Lower leg skin (tissue), 4 donors: ENCODE results near the gene GGT5. TPM values are rescaled to one million over a fixed set of nuclear protein-coding genes. Genes with fewer than 3 reads are reported as not detected.
A peak's percentile ranks its signal among the peaks of the same experiment; 100 is the strongest.

Source experiments
- DNase-seq, 2 donors: peaks; one replicate each; pipeline ENCODE4 v3.0.0-alpha.2; 2019; ENCODE audit warnings: low spot score in 2 of 2
- H3K4me3 ChIP-seq: fragments of 200-600 bp; sonication (generic); 2 replicates; pipeline ENCODE4 v1.5.1; 2017; ENCODE audit warnings: mild to moderate bottlenecking, low read depth; ENCODE audit not compliant: poor library complexity, severe bottlenecking
- CTCF ChIP-seq, 3 donors: fragments of 450-650 bp; IDR thresholded peaks; one replicate each; pipeline ENCODE4 v1.5.1; 2016; ENCODE audit warnings: antibody characterized with exemption in 3 of 3, mild to moderate bottlenecking in 3 of 3, moderate library complexity in 2 of 3
- POLR2A ChIP-seq, 2 donors: fragments of 450-650 bp; IDR thresholded peaks; one replicate each; pipeline ENCODE4 v1.6.1; 2016 to 2017; ENCODE audit warnings: antibody characterized with exemption in 2 of 2, mild to moderate bottlenecking in 1 of 2, moderate library complexity in 1 of 2
- whole genome bisulfite sequencing, 2 donors: methylation state at CpG; one replicate each; pipeline ENCODE4 v1.1.5; 2018; 5-methylcytosine and 5-hydroxymethylcytosine counted together
- intact Hi-C: fragments of 100-400 bp; cut with DNase I; formaldehyde crosslinking; loops from one replicate; pipeline ENCODE4 v1.15.0; 2023; ENCODE audit warnings: low total_unique reads
- total RNA-seq, 4 donors: library from RNA; depleted of rRNA; stranded (reverse); fragments of >200 nt; gene quantifications; one replicate each; pipeline ENCODE4 v1.1.0, GENCODE V29; 2016

GGT5 gene
- total RNA-seq, 4 donors from 2014 or later: 9.7 to 54.4 (median 15.3) TPM

- DNase-seq: no peak
- TF ChIP-seq CTCF (IDR thresholded peaks at IDR 0.05) (no peak), POLR2A (IDR thresholded peaks at IDR 0.05) (no peak)
- WGBS, 2 donors: 85 to 96% methylated on average over 6 of the region's 6 CpGs
- intact Hi-C loops: no loop called here
- H3K4me3 ChIP-seq: no peak overlapping the region
Observed at GRCh38 chr22:24198682-24199052, 46.2 kb downstream of the GGT5 start.

- no peak overlapping the region for H3K4me3 ChIP-seq
- intact Hi-C loops: no loop called here
- TF ChIP-seq POLR2A (IDR thresholded peaks at IDR 0.05) (no peak), CTCF (IDR thresholded peaks at IDR 0.05) (no peak)
- 97 to 100% methylated on average over 5 of the region's 5 CpGs for WGBS, 2 donors
- DNase-seq: no peak
Observed at GRCh38 chr22:24191893-24192292, 53.0 kb downstream of the GGT5 start.

GRCh38 chr22:24191381-24191841, 53.5 kb downstream of the GGT5 start:
- H3K4me3 ChIP-seq: no peak overlapping the region
- TF ChIP-seq POLR2A (IDR thresholded peaks at IDR 0.05): no peak
- no peak for TF ChIP-seq CTCF (IDR thresholded peaks at IDR 0.05)
- intact Hi-C loops: no loop called here
- peak in 1 of 2 donors; percentile 85 for DNase-seq
- 90% methylated on average over 6 to 9 of the region's 12 CpGs for WGBS, 2 donors

- TF ChIP-seq POLR2A (IDR thresholded peaks at IDR 0.05) (no peak), CTCF (IDR thresholded peaks at IDR 0.05) (no peak)
- no peak overlapping the region for H3K4me3 ChIP-seq
- intact Hi-C loops: no loop called here
- peak in 1 of 2 donors; percentile 80 for DNase-seq
- WGBS, 2 donors: 93 to 94% methylated on average over 8 of the region's 8 CpGs
Observed at GRCh38 chr22:24190596-24191208, 54.2 kb downstream of the GGT5 start.

GRCh38 chr22:24190159-24190540, 54.7 kb downstream of the GGT5 start:
- WGBS, 2 donors: 77 to 87% methylated on average over 12 to 14 of the region's 14 CpGs
- DNase-seq: peak in 1 of 2 donors; percentile 83
- no peak for TF ChIP-seq POLR2A (IDR thresholded peaks at IDR 0.05)
- no peak for TF ChIP-seq CTCF (IDR thresholded peaks at IDR 0.05)
- intact Hi-C loops: no loop called here
- H3K4me3 ChIP-seq: no peak overlapping the region
